HG02870 (cell line): ENCODE measurements around the gene ST8SIA1.

Experiments
- ATAC-seq: cut with Tn5 transposase; IDR thresholded peaks from one replicate; pipeline ENCODE4 v1.9.1; 2021; ENCODE audit warnings: mild to moderate bottlenecking, moderate library complexity; ENCODE audit not compliant: unreplicated experiment

The ST8SIA1 gene

GRCh38 chr12:22248121-22248520 is 86.4 kb downstream of the ST8SIA1 start:
- ATAC-seq, result no peak

GRCh38 chr12:22246217-22246846 is 88.2 kb downstream of the ST8SIA1 start:
- no peak for ATAC-seq

GRCh38 chr12:22242726-22243125 is 91.8 kb downstream of the ST8SIA1 start:
- ATAC-seq, result no peak

- ATAC-seq, result no peak
These were observed 96.3 kb downstream of the ST8SIA1 start for GRCh38 chr12:22238211-22238610.

GRCh38 chr12:22234561-22234960 is 99.9 kb downstream of the ST8SIA1 start:
- no peak for ATAC-seq

- ATAC-seq, result no peak
These were observed 102.7 kb downstream of the ST8SIA1 start for GRCh38 chr12:22231836-22232235.

- ATAC-seq, result no peak
These were observed 103.4 kb downstream of the ST8SIA1 start for GRCh38 chr12:22231078-22231477.

GRCh38 chr12:22230280-22230794 is 104.2 kb downstream of the ST8SIA1 start:
- ATAC-seq, result no peak

GRCh38 chr12:22229652-22230279 is 104.7 kb downstream of the ST8SIA1 start:
- no peak for ATAC-seq

GRCh38 chr12:22228022-22228875 is 106.3 kb downstream of the ST8SIA1 start:
- ATAC-seq, result no peak

- ATAC-seq, result no peak
These were observed 111.2 kb downstream of the ST8SIA1 start for GRCh38 chr12:22223356-22223755.

GRCh38 chr12:22217556-22217955 is 117.0 kb downstream of the ST8SIA1 start:
- ATAC-seq, result no peak

GRCh38 chr12:22215467-22216253 is 118.8 kb downstream of the ST8SIA1 start:
- ATAC-seq, result no peak

GRCh38 chr12:22211128-22211527 is 123.4 kb downstream of the ST8SIA1 start:
- ATAC-seq, result no peak

- ATAC-seq, result no peak
These were observed 125.1 kb downstream of the ST8SIA1 start for GRCh38 chr12:22209422-22209821.

GRCh38 chr12:22206111-22206728 is 128.3 kb downstream of the ST8SIA1 start:
- no peak for ATAC-seq

GRCh38 chr12:22204391-22204790 is 130.1 kb downstream of the ST8SIA1 start:
- no peak for ATAC-seq

GRCh38 chr12:22202847-22203246 is 131.7 kb downstream of the ST8SIA1 start:
- ATAC-seq, result no peak

GRCh38 chr12:22201101-22201500 is 133.4 kb downstream of the ST8SIA1 start:
- ATAC-seq, result no peak

GRCh38 chr12:22196236-22196635 is 138.3 kb downstream of the ST8SIA1 start:
- no peak for ATAC-seq
